AG04450 (cell line): ENCODE results near the gene TTC28. TPM values are rescaled to one million over a fixed set of nuclear protein-coding genes. Genes with fewer than 3 reads are reported as not detected.
"Not testable (repeated sequence)": the region's sequence is repeated elsewhere in the genome, so short reads cannot be mapped to it uniquely, and the experiment has no call there.

Source experiments
- CTCF ChIA-PET: fragments of 300-600, 350-600 bp; formaldehyde crosslinking; extraction: SDS; loops from one replicate; lab custom pipeline; 2022; ENCODE audit warnings: antibody characterized with exemption, inconsistent platforms; lab: Charles Lee
- POLR2A ChIA-PET: fragments of 350-600 bp; formaldehyde crosslinking; extraction: SDS; loops from one replicate; lab custom pipeline; 2021; ENCODE audit warnings: antibody characterized with exemption, inconsistent platforms; lab: Yijun Ruan, JAX
- DNase-seq: peaks from one replicate; pipeline ENCODE4 v3.0.0-alpha.2; 2011; ENCODE audit warnings: low read depth, low spot score
- H3K27ac ChIP-seq: one replicate; pipeline ENCODE4 v1.5.1; 2012; ENCODE audit warnings: low read depth, low read length, control low read depth
- H3K27me3 ChIP-seq: one replicate; pipeline ENCODE4 v1.6.0; 2012; ENCODE audit warnings: low read length; ENCODE audit not compliant: control insufficient read depth, insufficient read depth
- H3K4me3 ChIP-seq: 2 replicates; pipeline ENCODE4 v1.5.1; 2011; ENCODE audit warnings: mild to moderate bottlenecking, low read depth, low read length, control low read depth
- H3K9me3 ChIP-seq: 2 replicates; pipeline ENCODE4 v1.5.1; 2012; ENCODE audit warnings: low read length; ENCODE audit not compliant: control insufficient read depth, insufficient read depth
- CTCF ChIP-seq: IDR thresholded peaks from 2 replicates; pipeline ENCODE4 v1.5.1; 2011; ENCODE audit warnings: low read depth, low read length, control low read depth, inconsistent platforms
- polyA plus RNA-seq: library from polyadenylated mRNA; depleted of rRNA; stranded (reverse); fragments of >200 nt; gene quantifications from 2 replicates; pipeline ENCODE4 v1.2.3, GENCODE V29; 2011

Gene TTC28
- polyA plus RNA-seq, 1 experiment: 11.2 TPM

- H3K4me3 ChIP-seq, DNase-seq, CTCF ChIA-PET, H3K27ac ChIP-seq, POLR2A ChIA-PET, H3K27me3 ChIP-seq, H3K9me3 ChIP-seq: not testable (repeated sequence)
These were observed 3.3 kb upstream of the TTC28 start for GRCh38 chr22:28682966-28683365.

- POLR2A ChIA-PET, H3K27me3 ChIP-seq, CTCF ChIA-PET: not testable (repeated sequence)
These were observed 1.3 kb upstream of the TTC28 start for GRCh38 chr22:28680813-28681490.

GRCh38 chr22:28678778-28679610 is 646 bp downstream of the TTC28 start:
- not testable (repeated sequence) for H3K27ac ChIP-seq, H3K9me3 ChIP-seq, DNase-seq, H3K27me3 ChIP-seq
- H3K4me3 ChIP-seq: peak overlapping the region; percentile 77
- CTCF ChIA-PET: interaction anchor here (0.6 kb wide), 1 partner anchor 598 kb away, joined by 3 read pairs; no protein-coding TSS in a partner anchor
- POLR2A ChIA-PET: interaction anchor here (1.0 to 2.1 kb wide), 4 partner anchors 31 to 122 kb away, joined by 3 to 6 read pairs (median 6); partner anchors contain the start of gene XBP1

More at GRCh38 chr22:28680813-28681490, 1.3 kb upstream of the TTC28 start:
- not testable (repeated sequence) for H3K27ac ChIP-seq, H3K9me3 ChIP-seq, H3K4me3 ChIP-seq
- DNase-seq: peak; percentile 30

DNA sequence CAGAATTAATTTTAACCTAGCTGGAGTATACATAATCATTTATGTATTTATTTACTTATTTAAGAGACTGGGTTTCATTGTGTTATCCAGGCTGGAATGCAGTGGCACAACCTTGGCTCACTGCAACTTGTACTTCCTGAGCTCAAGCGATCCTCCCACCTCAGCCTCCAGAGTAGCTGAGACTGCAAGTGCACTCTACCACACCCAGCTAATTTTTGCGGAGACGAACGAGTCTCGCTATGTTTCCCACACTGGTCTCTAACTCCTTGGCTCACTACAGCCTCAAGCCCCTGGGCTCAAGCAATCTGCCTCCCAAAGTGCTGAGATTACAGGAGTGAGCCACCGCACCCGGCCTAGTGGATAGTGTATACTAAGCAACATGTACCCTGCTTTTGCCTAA is 1.5 kb downstream of the TTC28 start:
- peak overlapping the region; percentile 7; the same call in 1 of the 2 replicates for H3K4me3 ChIP-seq
- H3K9me3 ChIP-seq, CTCF ChIA-PET, H3K27me3 ChIP-seq, H3K27ac ChIP-seq, DNase-seq: not testable (repeated sequence)
- POLR2A ChIA-PET: interaction anchor here (2.1 kb wide), 1 partner anchor 70 kb away, joined by 6 read pairs; no protein-coding TSS in a partner anchor

- Histone ChIP-seq H3K27me3 (no peaks in the 10 kb centered on the region), H3K4me3 (no peak overlapping the region), H3K27ac (no peak overlapping the region), H3K9me3 (peaks cover 7% of the 10 kb centered on the region; the same call in 1 of the 2 replicates)
- no peak for DNase-seq
- POLR2A ChIA-PET: no interaction called here
- CTCF ChIA-PET: no interaction called here
- no peak for TF ChIP-seq CTCF
These were observed 5.5 kb downstream of the TTC28 start for GRCh38 chr22:28674121-28674563.

GRCh38 chr22:28670756-28671155 is 8.9 kb downstream of the TTC28 start:
- no peak overlapping the region for H3K27ac ChIP-seq

More at GRCh38 chr22:28670756-28671155, 8.9 kb downstream of the TTC28 start:
- Histone ChIP-seq H3K27me3 (no peaks in the 10 kb centered on the region), H3K9me3 (peaks cover 7% of the 10 kb centered on the region; the same call in 1 of the 2 replicates), H3K4me3 (no peak overlapping the region)
- no peak for DNase-seq
- CTCF ChIA-PET: interaction anchor here (0.6 kb wide), 1 partner anchor 369 kb away, joined by 6 read pairs; no protein-coding TSS in a partner anchor
- no peak for TF ChIP-seq CTCF
- POLR2A ChIA-PET: no interaction called here
